Lung (tissue), 12 donors: ENCODE data around the gene PRPF19. TPM values are rescaled to one million over a fixed set of nuclear protein-coding genes. Genes with fewer than 3 reads are reported as not detected.

Experiments used
- ATAC-seq: fragments of 200-7000 bp; cut with Tn5 transposase; one replicate; pipeline ENCODE4 v1.9.1; 2020; ENCODE audit warnings: moderate number of reproducible peaks; ENCODE audit not compliant: insufficient read depth, low FRiP score
- DNase-seq, 3 donors: peaks; one replicate each; pipeline ENCODE4 v3.0.0-alpha.2; 2013 to 2017
- H3K27ac ChIP-seq, 2 donors: one replicate each; pipeline ENCODE4 v1.5.1; 2013; ENCODE audit warnings: mild to moderate bottlenecking in 2 of 2, moderate library complexity in 2 of 2, control low read depth in 1 of 2, inconsistent platforms in 1 of 2, low read depth in 1 of 2, low read length in 1 of 2
- H3K27me3 ChIP-seq, 3 donors: one replicate each; pipeline ENCODE4 v1.5.1; 2013; ENCODE audit warnings: low read length in 2 of 3; ENCODE audit not compliant: control insufficient read depth in 3 of 3, insufficient read depth in 3 of 3
- H3K36me3 ChIP-seq, 4 donors: one replicate each; pipeline ENCODE4 v1.5.1; 2013; ENCODE audit warnings: low read length in 4 of 4, mild to moderate bottlenecking in 1 of 4, moderate library complexity in 1 of 4; ENCODE audit not compliant: control insufficient read depth in 4 of 4, insufficient read depth in 4 of 4
- H3K4me1 ChIP-seq, 5 donors: one replicate each; pipeline ENCODE4 v1.5.1; 2013; ENCODE audit warnings: low read length in 5 of 5, mild to moderate bottlenecking in 2 of 5, moderate library complexity in 1 of 5; ENCODE audit not compliant: control insufficient read depth in 5 of 5, insufficient read depth in 5 of 5
- H3K4me3 ChIP-seq: one replicate; pipeline ENCODE4 v1.5.1; 2013; ENCODE audit warnings: mild to moderate bottlenecking, control low read depth, moderate library complexity
- H3K9ac ChIP-seq, 2 donors: one replicate each; pipeline ENCODE4 v1.5.1; 2013; ENCODE audit warnings: low read length in 2 of 2, control low read depth in 1 of 2; ENCODE audit not compliant: insufficient read depth in 1 of 2
- H3K9me3 ChIP-seq, 4 donors: one replicate each; pipeline ENCODE4 v1.5.1; 2013; ENCODE audit warnings: low read length in 3 of 4, mild to moderate bottlenecking in 1 of 4, moderate library complexity in 1 of 4; ENCODE audit not compliant: control insufficient read depth in 4 of 4, insufficient read depth in 3 of 4
- WGBS, 2 donors: extraction: QIAGEN DNeasy Blood & Tissue Kit; methylation state at CpG; one replicate each; pipeline ENCODE4 v1.1.7; 2013; 5-methylcytosine and 5-hydroxymethylcytosine counted together
- polyA plus RNA-seq, 2 donors: library from polyadenylated mRNA; stranded (reverse); fragments of 200-250 nt; gene quantifications; one replicate each; pipeline ENCODE4 v1.2.1, GENCODE V29; 2013
- total RNA-seq, 2 donors: library from RNA; depleted of rRNA in 1 of 2; stranded (reverse); fragments of >200 nt in 1 of 2; gene quantifications; one replicate each; pipeline ENCODE4 v1.2.1, GENCODE V29; 2014 to 2021
- TF ChIP-seq, protein P1 (sequence below): IDR thresholded peaks from 2 replicates; pipeline ENCODE4 v1.5.1; 2012; ENCODE audit warnings: mild to moderate bottlenecking; ENCODE audit errors: control extremely low read depth, extremely low read depth
- donor health status: control.
- donor health status: control.
- donor health status: Bipolar disorder and iron deficiency.
- donor health status: healthy.
- donor health status: DM: yes; HTN: yes; CAD: no.

Gene PRPF19
- total and polyA plus RNA-seq, 4 donors: 49.0 to 79.0 (median 65.2) TPM

DNA sequence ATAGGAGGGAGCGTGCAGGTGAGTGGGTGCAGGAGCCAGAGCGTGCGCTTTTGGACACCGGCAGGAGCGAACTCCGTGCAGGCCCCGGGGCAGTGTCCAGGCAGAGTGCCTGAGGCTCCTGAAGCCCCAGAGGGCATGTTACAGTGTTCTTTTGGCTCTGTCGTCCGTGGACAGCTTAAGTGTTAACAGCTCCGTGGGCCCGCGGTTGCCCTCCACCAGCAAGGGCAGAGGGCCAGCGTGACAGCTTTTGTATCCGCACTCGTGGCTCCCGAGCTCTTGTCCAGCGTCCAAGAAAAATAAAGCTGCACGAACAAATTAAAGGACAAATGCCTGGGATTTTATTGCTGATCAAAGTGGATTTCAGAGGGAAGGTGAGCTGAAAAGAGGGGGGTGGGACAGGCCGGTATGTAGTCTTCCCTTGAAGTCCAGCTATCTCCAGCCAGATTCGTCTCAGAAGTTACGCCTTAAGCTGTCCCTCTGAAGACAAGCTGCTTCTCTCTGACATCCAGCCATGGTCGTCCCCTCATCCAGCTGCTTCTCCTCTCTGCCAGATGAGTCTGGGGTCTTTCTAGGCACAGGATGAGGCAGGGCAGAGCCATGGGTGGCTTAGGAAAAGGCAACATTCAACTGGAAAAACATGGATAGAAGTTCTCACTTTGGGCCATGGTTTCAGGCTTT lies 6.6 kb upstream of the PRPF19 start:
- WGBS, 2 donors: 68 to 84% methylated on average over 22 of the region's 22 CpGs
- H3K4me3 ChIP-seq: no peak overlapping the region
- H3K4me1 ChIP-seq: peaks cover 7 to 29% (median 13%) of the 10 kb centered on the region in 5 donors

GRCh38 chr11:60912223-60912850 lies 6.0 kb upstream of the PRPF19 start:
- no peak for ATAC-seq

More for the DNA sequence above, 6.6 kb upstream of the PRPF19 start:
- TF ChIP-seq, protein P1, sequence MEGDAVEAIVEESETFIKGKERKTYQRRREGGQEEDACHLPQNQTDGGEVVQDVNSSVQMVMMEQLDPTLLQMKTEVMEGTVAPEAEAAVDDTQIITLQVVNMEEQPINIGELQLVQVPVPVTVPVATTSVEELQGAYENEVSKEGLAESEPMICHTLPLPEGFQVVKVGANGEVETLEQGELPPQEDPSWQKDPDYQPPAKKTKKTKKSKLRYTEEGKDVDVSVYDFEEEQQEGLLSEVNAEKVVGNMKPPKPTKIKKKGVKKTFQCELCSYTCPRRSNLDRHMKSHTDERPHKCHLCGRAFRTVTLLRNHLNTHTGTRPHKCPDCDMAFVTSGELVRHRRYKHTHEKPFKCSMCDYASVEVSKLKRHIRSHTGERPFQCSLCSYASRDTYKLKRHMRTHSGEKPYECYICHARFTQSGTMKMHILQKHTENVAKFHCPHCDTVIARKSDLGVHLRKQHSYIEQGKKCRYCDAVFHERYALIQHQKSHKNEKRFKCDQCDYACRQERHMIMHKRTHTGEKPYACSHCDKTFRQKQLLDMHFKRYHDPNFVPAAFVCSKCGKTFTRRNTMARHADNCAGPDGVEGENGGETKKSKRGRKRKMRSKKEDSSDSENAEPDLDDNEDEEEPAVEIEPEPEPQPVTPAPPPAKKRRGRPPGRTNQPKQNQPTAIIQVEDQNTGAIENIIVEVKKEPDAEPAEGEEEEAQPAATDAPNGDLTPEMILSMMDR: no peak
- ATAC-seq (no peak), DNase-seq (peak in 2 of 3 donors; percentile 44 to 47)
- peak overlapping the region in 1 of 2 donors; percentile 94 for H3K9ac ChIP-seq
- peak overlapping the region; percentile 83 to 93 for H3K27ac ChIP-seq
- no peaks in the 10 kb centered on the region for H3K27me3 ChIP-seq
- H3K9me3 ChIP-seq: no peaks in the 10 kb centered on the region
- no peaks in the 10 kb centered on the region for H3K36me3 ChIP-seq

GRCh38 chr11:60910711-60911380 lies 4.5 kb upstream of the PRPF19 start:
- Histone ChIP-seq H3K27me3 (no peaks in the 10 kb centered on the region), H3K36me3 (no peaks in the 10 kb centered on the region), H3K4me1 (peaks cover 7 to 28% (median 12%) of the 10 kb centered on the region in 5 donors), H3K4me3 (no peak overlapping the region), H3K27ac (peak overlapping the region in 1 of 2 donors; percentile 65), H3K9ac (no peak overlapping the region), H3K9me3 (no peaks in the 10 kb centered on the region)
- TF ChIP-seq, protein P1: no peak
- WGBS, 2 donors: 53 to 60% methylated on average over 5 of the region's 5 CpGs
- ATAC-seq: no peak
- peak in 2 of 3 donors; percentile 28 to 29 for DNase-seq

More at GRCh38 chr11:60912223-60912850, 6.0 kb upstream of the PRPF19 start:
- Histone ChIP-seq H3K9me3 (no peaks in the 10 kb centered on the region), H3K27me3 (no peaks in the 10 kb centered on the region), H3K9ac (peak overlapping the region in 1 of 2 donors; percentile 40), H3K36me3 (no peaks in the 10 kb centered on the region), H3K27ac (no peak overlapping the region), H3K4me1 (peaks cover 7 to 29% (median 13%) of the 10 kb centered on the region in 5 donors), H3K4me3 (no peak overlapping the region)
- TF ChIP-seq, protein P1: no peak
- 66 to 87% methylated on average over 12 of the region's 12 CpGs for WGBS, 2 donors
- no peak for DNase-seq
